GM12801 (cell line): Measurements from ENCODE around the gene NDC1.
A peak's percentile ranks its signal among the peaks of the same experiment; 100 is the strongest.

ENCODE experiments used
- TF ChIP-seq, protein P1 (sequence below): IDR thresholded peaks from one replicate; pipeline ENCODE4 v1.5.1; 2011; ENCODE audit warnings: control low read depth; ENCODE audit not compliant: insufficient read length; ENCODE audit errors: extremely low read depth

The NDC1 gene

DNA sequence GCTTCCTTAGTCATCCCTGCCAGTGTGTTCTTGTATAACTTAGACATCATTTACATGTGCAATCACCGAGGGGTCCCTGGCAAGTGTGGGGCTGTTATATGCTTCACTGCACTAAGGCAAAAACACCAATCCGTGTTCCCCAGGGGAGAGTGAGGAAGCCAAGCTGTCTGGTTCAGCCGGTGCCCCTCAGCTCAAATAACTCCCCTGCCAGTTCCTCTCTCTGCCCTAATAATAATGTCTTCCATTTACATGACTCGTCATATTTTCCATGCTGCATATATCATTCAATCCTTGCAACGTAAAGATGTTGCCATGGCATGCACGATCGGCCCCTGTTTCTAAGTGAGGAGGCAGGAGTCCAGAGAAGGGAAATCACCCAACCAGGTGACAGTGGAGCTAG, 24.4 kb upstream of the NDC1 start:
- TF ChIP-seq, protein P1, sequence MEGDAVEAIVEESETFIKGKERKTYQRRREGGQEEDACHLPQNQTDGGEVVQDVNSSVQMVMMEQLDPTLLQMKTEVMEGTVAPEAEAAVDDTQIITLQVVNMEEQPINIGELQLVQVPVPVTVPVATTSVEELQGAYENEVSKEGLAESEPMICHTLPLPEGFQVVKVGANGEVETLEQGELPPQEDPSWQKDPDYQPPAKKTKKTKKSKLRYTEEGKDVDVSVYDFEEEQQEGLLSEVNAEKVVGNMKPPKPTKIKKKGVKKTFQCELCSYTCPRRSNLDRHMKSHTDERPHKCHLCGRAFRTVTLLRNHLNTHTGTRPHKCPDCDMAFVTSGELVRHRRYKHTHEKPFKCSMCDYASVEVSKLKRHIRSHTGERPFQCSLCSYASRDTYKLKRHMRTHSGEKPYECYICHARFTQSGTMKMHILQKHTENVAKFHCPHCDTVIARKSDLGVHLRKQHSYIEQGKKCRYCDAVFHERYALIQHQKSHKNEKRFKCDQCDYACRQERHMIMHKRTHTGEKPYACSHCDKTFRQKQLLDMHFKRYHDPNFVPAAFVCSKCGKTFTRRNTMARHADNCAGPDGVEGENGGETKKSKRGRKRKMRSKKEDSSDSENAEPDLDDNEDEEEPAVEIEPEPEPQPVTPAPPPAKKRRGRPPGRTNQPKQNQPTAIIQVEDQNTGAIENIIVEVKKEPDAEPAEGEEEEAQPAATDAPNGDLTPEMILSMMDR = no peak

DNA sequence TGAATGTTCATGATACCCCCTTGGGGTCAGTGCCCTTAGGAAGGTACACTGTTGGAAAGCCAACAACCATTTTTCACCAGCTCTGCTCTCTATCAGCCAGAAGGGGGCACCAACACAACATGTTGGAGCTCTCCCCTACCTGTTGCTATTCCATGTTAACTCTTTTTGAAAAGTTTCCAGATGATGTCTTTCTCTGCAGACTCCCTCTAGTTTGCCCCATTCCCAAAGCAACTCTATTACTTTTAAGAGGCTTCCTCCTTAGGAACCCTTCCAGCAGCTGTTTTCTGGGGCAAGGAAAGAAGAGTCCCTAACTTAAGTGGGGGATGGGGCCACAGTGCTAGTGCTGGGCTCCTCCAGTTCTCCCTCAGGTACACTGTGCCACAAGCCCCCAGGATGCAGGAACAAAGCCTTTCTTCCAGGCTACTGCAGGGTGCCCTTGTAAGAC, 22.9 kb upstream of the NDC1 start:
- TF ChIP-seq, protein P1 = peak; percentile 25

DNA sequence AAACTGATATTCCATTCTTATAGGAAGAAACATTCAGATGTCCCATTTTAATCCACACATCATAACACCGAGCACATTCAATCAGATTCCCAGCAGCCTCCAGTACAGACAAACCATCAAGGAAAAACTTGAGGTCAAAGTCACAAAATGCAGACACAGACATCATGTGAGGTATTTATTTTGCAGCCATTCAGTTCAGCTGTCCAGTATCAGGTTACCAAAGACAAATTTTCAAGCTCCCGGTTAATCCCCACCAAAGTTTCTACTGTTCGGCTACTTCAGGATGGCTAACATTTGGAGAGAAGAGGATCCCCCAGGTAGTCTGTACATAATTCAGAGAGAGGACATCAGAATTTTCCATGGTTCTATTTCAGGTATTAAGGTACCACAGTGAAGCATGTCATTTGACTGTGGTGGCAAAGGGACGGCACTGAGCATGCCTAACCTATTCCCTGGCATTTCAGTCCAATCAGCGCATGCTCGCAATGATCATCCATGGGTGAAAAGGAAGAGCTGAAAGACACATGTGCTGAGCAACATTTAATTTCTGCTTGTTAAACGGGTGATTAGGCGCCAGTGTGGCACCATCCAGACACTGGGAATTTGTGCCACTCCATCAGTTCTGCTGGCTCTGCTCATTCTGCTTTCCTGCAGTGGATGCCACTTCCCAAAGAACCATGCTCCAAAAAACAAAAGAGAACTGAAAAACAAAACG, 13.6 kb upstream of the NDC1 start:
- TF ChIP-seq, protein P1 = no peak

GRCh38 chr1:53850082-53850673, 12.1 kb upstream of the NDC1 start:
- TF ChIP-seq, protein P1 = no peak

GRCh38 chr1:53847980-53848379, 9.9 kb upstream of the NDC1 start:
- TF ChIP-seq, protein P1 = no peak

DNA sequence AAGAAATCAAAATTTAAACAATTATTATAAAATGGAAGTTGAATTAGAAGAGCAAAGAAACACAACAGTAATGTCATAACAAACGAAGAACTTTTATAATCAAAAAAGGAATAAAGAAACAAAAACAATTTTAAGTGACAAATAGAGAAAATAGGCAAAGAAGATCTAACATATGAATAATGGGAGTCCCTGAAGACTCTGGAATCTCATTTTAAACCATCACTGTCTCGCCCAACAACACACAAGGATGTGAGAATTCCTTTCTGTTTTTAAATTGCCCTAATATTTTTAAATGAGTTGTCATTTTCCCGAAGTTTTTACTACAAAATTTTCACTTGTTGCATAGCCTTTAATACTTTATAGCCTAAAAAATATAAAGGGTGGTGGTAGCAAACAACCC, 4.3 kb upstream of the NDC1 start:
- TF ChIP-seq, protein P1 = no peak

DNA sequence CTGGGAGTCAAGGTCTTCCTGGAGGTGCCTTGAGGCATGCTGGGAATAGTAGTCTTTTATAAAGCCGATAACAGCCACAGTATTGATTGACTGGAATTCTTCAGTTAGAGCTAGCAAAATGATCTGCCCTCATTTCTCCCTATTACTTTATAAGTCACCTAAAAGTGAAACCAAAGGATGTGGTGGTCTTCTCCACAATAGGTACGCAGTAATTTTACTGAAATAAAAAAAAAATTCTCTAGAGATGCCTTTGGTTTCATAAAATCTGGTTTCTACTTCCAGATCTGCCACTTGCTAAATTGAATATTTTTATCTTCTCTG, 518 bp upstream of the NDC1 start:
- TF ChIP-seq, protein P1 = no peak
